Astrocyte (in vitro differentiated cells and primary cell): Measurements from ENCODE around the gene TSC1. TPM values are rescaled to one million over a fixed set of nuclear protein-coding genes. Genes with fewer than 3 reads are reported as not detected.

Experiments
- DNase-seq: peaks from one replicate; pipeline ENCODE4 v3.0.0-alpha.2; 2010; ENCODE audit warnings: low read depth
- FAIRE-seq: peaks from 2 replicates; lab custom pipeline; 2011; peaks lifted over from hg19 to GRCh38; lab: Jason Lieb, UNC
- H2AFZ ChIP-seq: 2 replicates; pipeline ENCODE4 v1.6.0; 2012; ENCODE audit warnings: low read depth, low read length, inconsistent platforms
- H3K27ac ChIP-seq: 2 replicates; pipeline ENCODE4 v1.5.1; 2011; ENCODE audit warnings: low read depth, low read length, inconsistent platforms
- H3K27me3 ChIP-seq: 2 replicates; pipeline ENCODE4 v1.6.0; 2011; ENCODE audit warnings: low read length, inconsistent platforms; ENCODE audit not compliant: insufficient read depth
- H3K36me3 ChIP-seq: 2 replicates; pipeline ENCODE4 v1.5.1; 2011; ENCODE audit warnings: low read length, inconsistent platforms; ENCODE audit not compliant: insufficient read depth
- H3K4me1 ChIP-seq: 2 replicates; pipeline ENCODE4 v1.5.1; 2011; ENCODE audit warnings: low read length, inconsistent platforms; ENCODE audit not compliant: insufficient read depth
- H3K4me2 ChIP-seq: 2 replicates; pipeline ENCODE4 v1.6.0; 2012; ENCODE audit warnings: low read length, inconsistent platforms
- H3K4me3 ChIP-seq: 2 replicates; pipeline ENCODE4 v1.5.1; 2011; ENCODE audit warnings: low read depth, mild to moderate bottlenecking, low read length, inconsistent platforms; ENCODE audit not compliant: insufficient read depth
- H3K79me2 ChIP-seq: 2 replicates; pipeline ENCODE4 v1.6.0; 2012; ENCODE audit warnings: mild to moderate bottlenecking, low read length, inconsistent platforms; ENCODE audit not compliant: insufficient read depth
- H3K9ac ChIP-seq: 2 replicates; pipeline ENCODE4 v1.6.0; 2012; ENCODE audit warnings: mild to moderate bottlenecking, low read length, inconsistent platforms
- H3K9me3 ChIP-seq: 2 replicates; pipeline ENCODE4 v1.5.1; 2012; ENCODE audit warnings: low read depth, mild to moderate bottlenecking, low read length, inconsistent platforms; ENCODE audit not compliant: insufficient read depth
- H4K20me1 ChIP-seq: 2 replicates; pipeline ENCODE4 v1.6.0; 2012; ENCODE audit warnings: low read length, inconsistent platforms; ENCODE audit not compliant: insufficient read depth
- H3K27ac Mint-ChIP-seq: one replicate; pipeline ENCODE4 v1.8.0; 2021; ENCODE audit warnings: mild to moderate bottlenecking, mixed read lengths; ENCODE audit not compliant: unreplicated experiment
- H3K27me3 Mint-ChIP-seq: one replicate; pipeline ENCODE4 v1.8.0; 2021; ENCODE audit warnings: low read depth, mixed read lengths; ENCODE audit not compliant: unreplicated experiment
- H3K36me3 Mint-ChIP-seq: one replicate; pipeline ENCODE4 v1.8.0; 2021; ENCODE audit warnings: low read depth, mixed read lengths; ENCODE audit not compliant: unreplicated experiment
- H3K4me1 Mint-ChIP-seq: one replicate; pipeline ENCODE4 v1.8.0; 2021; ENCODE audit warnings: low read depth, mixed read lengths; ENCODE audit not compliant: unreplicated experiment
- H3K4me3 Mint-ChIP-seq: one replicate; pipeline ENCODE4 v1.8.0; 2021; ENCODE audit warnings: mild to moderate bottlenecking, moderate library complexity, mixed read lengths; ENCODE audit not compliant: unreplicated experiment
- H3K9me3 Mint-ChIP-seq: one replicate; pipeline ENCODE4 v1.8.0; 2021; ENCODE audit warnings: mild to moderate bottlenecking, mixed read lengths; ENCODE audit not compliant: unreplicated experiment
- EZH2 ChIP-seq: IDR thresholded peaks from 2 replicates; pipeline ENCODE4 v1.6.1; 2012; ENCODE audit warnings: mild to moderate bottlenecking, low read length, inconsistent platforms; ENCODE audit not compliant: insufficient read depth
- total RNA-seq: library from RNA; stranded (reverse); gene quantifications from 2 replicates; pipeline ENCODE4 v1.2.1, GENCODE V29; 2021
- TF ChIP-seq, protein P1 (sequence below): IDR thresholded peaks from 2 replicates; pipeline ENCODE4 v1.5.1; 2011; ENCODE audit warnings: low read depth, mild to moderate bottlenecking, inconsistent platforms, low read length, moderate library complexity; ENCODE audit not compliant: insufficient read depth

TSC1 gene
- total RNA-seq, 1 donor from 2014 or later: 50.6 TPM

DNA sequence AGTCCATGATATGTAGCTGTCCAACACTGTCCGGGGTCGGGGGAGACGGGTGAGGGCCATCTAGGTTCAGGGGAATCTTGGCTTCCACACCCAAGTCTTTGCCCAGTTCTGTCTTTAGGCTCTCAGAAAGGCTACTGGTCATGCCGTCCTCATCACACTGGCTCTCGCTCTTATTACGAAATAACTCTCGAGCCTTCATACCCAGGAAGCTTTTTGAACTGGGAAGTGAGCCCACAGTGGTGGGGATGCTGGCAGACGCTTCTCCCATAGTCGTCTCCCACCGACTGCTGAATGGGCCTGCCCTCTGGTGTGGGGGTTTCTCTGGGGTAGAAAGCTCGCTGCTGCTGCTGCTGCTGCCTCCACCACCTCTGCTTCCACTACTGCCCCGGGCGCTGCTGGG lies 48.2 kb downstream of the TSC1 start:
- no peak for TF ChIP-seq EZH2
- TF ChIP-seq, protein P1, sequence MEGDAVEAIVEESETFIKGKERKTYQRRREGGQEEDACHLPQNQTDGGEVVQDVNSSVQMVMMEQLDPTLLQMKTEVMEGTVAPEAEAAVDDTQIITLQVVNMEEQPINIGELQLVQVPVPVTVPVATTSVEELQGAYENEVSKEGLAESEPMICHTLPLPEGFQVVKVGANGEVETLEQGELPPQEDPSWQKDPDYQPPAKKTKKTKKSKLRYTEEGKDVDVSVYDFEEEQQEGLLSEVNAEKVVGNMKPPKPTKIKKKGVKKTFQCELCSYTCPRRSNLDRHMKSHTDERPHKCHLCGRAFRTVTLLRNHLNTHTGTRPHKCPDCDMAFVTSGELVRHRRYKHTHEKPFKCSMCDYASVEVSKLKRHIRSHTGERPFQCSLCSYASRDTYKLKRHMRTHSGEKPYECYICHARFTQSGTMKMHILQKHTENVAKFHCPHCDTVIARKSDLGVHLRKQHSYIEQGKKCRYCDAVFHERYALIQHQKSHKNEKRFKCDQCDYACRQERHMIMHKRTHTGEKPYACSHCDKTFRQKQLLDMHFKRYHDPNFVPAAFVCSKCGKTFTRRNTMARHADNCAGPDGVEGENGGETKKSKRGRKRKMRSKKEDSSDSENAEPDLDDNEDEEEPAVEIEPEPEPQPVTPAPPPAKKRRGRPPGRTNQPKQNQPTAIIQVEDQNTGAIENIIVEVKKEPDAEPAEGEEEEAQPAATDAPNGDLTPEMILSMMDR: no peak
- peaks cover 38% of the 10 kb centered on the region for H3K36me3 ChIP-seq
- H3K4me3 ChIP-seq: no peak overlapping the region
- no peak overlapping the region for H2AFZ ChIP-seq
- no peak overlapping the region for H3K27ac Mint-ChIP-seq
- no peak for DNase-seq
- peaks cover 37% of the 10 kb centered on the region for H3K36me3 Mint-ChIP-seq
- H3K9me3 Mint-ChIP-seq: no peaks in the 10 kb centered on the region
- no peaks in the 10 kb centered on the region for H3K27me3 Mint-ChIP-seq
- no peak for FAIRE-seq
- H3K79me2 ChIP-seq: no peaks in the 10 kb centered on the region
- H3K4me1 Mint-ChIP-seq: no peaks in the 10 kb centered on the region
- H3K4me1 ChIP-seq: no peaks in the 10 kb centered on the region
- no peak overlapping the region for H3K4me2 ChIP-seq
- H3K9me3 ChIP-seq: no peaks in the 10 kb centered on the region
- no peaks in the 10 kb centered on the region for H3K27me3 ChIP-seq
- H4K20me1 ChIP-seq: peaks cover under 1% of the 10 kb centered on the region
- no peak overlapping the region for H3K4me3 Mint-ChIP-seq
- H3K27ac ChIP-seq: no peak overlapping the region
- H3K9ac ChIP-seq: no peak overlapping the region

DNA sequence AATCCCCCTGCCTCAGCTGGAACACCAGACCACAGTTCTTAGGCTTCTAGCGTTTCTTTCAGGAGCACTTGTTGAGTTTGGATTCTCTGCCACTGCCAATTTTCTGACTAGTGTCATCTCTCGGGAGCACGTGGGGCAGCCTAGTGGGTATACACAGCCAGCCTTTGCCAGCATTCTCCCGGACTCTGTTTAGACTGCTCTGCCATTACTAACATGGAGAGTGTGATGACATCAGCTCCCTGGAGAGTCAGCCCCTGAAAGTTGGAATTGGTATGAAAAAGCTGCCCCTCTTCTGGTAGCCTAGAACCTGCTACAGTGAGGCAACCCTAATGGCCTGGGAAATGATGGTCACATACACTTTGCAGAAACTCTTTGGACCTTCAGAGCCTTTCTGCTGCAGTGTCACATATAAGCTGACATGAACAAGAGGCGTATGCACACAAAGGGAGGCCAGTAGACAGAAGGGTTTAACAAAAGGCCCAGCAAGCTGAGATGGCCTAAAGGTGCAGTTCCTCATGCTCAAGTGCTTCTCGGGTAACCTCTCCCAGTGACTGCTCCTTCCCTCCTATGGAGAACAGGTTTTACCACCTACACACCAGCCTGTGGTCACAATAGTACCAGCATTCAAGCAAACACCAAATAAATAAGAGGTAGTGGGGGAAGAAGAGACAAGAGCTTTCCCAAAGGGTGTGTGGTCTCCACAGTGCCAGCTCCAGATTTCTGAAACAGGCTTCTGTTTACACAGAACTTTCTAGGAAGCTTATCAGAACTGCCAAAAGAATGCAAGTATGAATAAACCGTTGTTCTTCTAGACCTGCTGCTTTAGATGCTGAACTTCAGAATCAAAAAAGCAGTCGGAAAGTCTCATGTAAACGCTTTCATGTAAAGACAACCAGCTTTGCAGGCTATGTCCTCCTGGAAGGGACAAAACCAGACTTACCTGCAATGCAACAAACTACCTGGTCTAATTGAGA lies 49.3 kb downstream of the TSC1 start:
- no peaks in the 10 kb centered on the region for H4K20me1 ChIP-seq
- no peak overlapping the region for H3K27ac ChIP-seq
- H3K79me2 ChIP-seq: no peaks in the 10 kb centered on the region
- Mint-ChIP-seq H3K27me3 (no peaks in the 10 kb centered on the region), H3K27ac (no peak overlapping the region), H3K9me3 (no peaks in the 10 kb centered on the region), H3K4me3 (no peak overlapping the region), H3K36me3 (peaks cover 35% of the 10 kb centered on the region), H3K4me1 (no peaks in the 10 kb centered on the region)
- TF ChIP-seq, protein P1: no peak
- no peak for TF ChIP-seq EZH2
- FAIRE-seq: no peak
- no peaks in the 10 kb centered on the region for H3K4me1 ChIP-seq
- no peak overlapping the region for H3K4me3 ChIP-seq
- no peaks in the 10 kb centered on the region for H3K9me3 ChIP-seq
- no peak for DNase-seq
- no peak overlapping the region for H2AFZ ChIP-seq
- no peaks in the 10 kb centered on the region for H3K27me3 ChIP-seq
- no peak overlapping the region for H3K4me2 ChIP-seq
- no peak overlapping the region for H3K9ac ChIP-seq
- H3K36me3 ChIP-seq: peaks cover 30% of the 10 kb centered on the region

DNA sequence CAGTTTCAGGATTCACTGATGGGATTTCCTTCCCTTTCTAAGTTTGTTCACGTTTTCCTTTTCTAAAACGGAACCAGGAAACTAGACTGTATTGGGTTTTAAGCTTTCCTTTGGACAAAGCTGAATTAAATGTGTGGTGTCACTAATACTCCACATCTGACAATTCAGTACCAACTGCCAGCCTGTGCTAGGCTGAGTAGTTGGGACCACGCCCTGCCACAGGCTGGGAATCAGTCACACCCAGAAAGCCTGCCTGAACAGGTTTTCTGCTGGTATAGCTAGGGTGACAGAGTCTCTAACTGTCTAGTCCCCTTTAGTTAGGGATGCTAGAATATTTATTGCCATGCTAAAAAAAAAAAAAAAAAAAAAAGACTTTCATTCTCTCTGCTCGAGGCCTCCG lies 50.1 kb downstream of the TSC1 start:
- Histone ChIP-seq H3K4me2 (no peak overlapping the region), H3K9ac (no peak overlapping the region), H3K4me3 (no peak overlapping the region), H3K27me3 (no peaks in the 10 kb centered on the region), H3K4me1 (no peaks in the 10 kb centered on the region), H3K36me3 (peaks cover 24% of the 10 kb centered on the region), H3K9me3 (no peaks in the 10 kb centered on the region), H2AFZ (no peak overlapping the region), H3K27ac (no peak overlapping the region), H3K79me2 (no peaks in the 10 kb centered on the region), H4K20me1 (no peaks in the 10 kb centered on the region)
- H3K9me3 Mint-ChIP-seq: no peaks in the 10 kb centered on the region
- no peak overlapping the region for H3K4me3 Mint-ChIP-seq
- H3K27ac Mint-ChIP-seq: no peak overlapping the region
- peaks cover 30% of the 10 kb centered on the region for H3K36me3 Mint-ChIP-seq
- DNase-seq (no peak), FAIRE-seq (no peak)
- TF ChIP-seq, protein P1: no peak
- no peak for TF ChIP-seq EZH2
- no peaks in the 10 kb centered on the region for H3K4me1 Mint-ChIP-seq
- H3K27me3 Mint-ChIP-seq: no peaks in the 10 kb centered on the region
